Raji (cell line): ENCODE results near the gene UMODL1.

Source experiments
- POLR2A ChIP-seq: IDR thresholded peaks from 2 replicates; pipeline ENCODE4 v1.6.1; 2011; ENCODE audit warnings: low read depth, low read length, control low read depth; ENCODE audit not compliant: insufficient read depth

The UMODL1 gene

DNA sequence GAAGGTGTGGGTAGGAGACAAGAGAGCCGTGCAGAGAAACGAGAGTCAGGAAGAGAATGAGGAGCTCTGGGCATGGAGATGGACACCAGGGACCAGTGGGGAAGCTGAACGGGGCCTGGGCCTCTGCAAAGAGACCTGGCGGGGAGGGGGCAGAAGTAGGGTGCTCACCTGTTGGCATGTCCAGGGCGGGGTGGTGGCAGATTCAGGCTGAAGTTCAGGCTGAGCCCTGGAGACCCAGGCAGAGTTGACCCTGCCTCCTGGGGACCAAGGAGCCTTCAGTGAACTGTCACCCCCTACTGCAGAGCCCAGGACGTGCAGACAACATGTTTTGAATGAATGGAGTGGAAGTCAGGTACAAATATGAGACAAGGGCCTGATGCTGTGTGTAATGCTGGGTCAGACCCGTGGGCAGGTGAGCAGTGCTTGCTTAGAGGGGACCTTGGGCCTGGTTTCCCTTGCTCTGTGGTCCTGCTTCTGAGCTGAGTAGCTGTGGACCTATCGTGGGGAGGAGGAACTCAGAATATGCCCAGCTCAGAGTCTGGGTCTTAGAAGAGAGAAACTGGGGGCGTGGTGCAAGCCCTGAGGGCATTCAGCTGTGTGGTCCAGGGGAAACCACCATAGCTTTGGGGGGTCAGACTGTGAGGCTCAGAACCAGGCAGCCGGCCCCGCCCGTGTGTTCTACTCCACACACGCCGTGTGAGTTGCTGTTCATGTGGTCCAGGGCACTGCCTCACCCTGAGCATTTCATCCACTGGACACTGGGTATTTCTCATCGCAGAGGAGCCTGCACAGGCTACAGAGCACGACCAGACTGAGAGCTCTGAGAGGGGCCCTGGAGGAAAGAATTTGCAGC is 21.3 kb upstream of the UMODL1 start:
- no peak for TF ChIP-seq POLR2A

DNA sequence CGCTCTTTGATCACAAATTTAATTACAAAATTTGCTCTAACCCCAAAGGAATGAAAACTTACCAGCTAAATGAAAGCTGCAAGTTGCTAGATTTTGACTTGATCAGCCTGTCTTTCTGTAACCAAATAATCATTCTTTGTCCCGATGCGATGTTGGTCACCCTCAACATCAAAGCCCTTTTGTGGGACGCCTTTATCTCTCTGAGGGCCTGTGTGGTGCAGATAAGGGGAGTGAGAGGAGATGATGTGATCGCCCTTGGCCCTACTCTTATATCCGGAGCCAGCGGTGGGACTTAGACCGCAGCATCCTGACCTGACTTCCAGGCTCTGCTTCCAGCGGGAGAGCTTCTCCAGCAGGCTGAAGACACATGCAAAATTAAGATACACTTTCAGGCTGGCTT is 19.3 kb upstream of the UMODL1 start:
- TF ChIP-seq POLR2A, result no peak

DNA sequence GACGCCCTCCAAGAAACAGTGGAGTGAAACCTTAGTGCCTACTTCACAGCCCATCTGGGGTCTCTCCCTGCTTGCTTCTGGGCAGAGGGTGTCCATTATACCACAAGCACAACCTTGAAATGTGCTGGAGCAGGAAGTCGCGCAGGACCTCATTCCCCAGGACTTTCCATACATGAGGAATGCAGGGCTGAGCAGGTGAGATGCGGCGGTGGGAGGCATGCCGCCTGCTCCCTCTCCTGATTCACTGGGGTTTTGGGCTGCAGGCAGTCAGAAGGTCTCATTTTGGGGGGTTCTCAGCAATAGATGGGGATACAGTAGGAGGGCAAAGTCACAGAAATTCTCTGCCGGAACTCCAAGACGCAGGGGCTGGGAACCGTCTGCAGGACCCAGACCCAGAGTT is 15.7 kb upstream of the UMODL1 start:
- no peak for TF ChIP-seq POLR2A

DNA sequence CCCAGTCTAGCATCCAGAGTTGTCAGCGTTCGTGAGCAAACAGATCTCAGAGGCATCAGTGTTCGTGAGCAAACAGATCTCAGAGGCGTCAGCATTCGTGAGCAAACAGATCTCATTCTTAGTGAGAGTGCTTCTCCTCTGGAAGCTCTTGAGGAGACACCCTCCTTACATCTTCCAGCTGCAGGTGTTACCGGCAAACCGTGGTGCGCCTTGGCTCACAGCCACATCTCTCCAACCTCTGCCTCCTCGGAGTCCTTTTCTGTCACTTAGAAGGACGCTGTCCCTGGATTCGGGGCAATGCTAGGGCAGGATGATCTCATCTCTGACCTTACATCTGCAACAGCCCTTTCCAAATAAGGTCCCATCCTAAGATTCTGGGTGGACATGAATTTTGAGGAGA is 14.6 kb upstream of the UMODL1 start:
- TF ChIP-seq POLR2A, result no peak

DNA sequence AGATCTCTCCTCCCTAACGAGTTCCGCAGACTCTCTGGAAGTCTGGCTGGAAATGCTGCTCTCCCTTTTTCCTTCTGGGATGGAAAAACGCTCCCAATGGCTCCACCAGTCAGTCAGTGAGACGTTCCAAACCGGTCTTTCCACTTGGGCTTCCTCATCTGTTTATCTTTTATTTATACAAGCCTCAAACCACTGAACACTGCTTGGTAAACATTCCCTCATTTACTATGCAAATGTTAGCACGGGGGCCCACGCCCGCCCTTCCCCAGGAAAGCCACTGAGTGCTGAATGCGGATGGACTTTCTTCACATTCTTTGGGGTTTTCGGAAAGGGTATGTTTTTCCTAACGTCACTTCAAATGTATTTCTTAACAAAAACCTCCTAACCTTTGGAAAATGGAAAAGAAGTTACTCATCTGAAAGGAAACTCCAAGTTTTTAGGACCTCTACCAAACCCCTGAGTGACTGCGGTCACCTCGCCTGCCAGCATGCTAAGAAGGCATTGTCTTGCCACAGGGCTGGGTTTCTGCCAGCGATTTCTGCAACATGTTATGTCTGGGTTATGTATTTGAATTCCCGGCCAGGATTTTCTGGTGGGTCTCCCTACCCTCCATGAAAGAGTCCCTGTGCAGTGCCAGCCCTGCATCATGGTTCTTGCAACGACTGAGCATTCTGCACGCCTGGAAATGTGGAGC is 14.0 kb upstream of the UMODL1 start:
- no peak for TF ChIP-seq POLR2A

DNA sequence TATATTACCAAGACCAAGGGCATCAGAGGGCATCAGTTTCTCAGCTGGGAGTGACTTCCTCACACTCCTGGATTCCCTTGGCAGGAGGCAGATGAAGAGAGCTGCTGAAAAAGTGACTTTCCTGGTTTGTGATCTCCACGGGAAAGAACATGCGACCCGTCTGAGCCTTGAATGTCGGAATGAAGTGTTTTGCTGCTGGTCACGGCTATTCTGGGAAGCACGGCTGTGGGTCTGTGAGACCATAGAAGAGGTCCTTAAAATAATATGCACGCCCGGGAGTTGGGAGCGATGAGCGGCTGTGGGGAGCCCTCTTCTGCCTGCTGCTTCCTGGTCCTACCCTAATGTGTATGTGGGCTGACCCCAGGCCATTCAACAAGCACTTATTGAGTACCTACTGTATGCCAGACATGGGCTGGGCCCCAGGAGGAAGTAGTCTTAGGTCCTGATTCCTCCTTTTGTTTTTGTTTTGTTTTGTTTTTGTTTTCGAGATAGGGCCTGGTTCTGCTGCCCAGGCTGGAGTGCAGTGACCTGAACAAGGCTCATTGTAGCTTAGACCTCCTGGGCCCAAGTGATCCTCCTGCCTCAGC is 13.2 kb upstream of the UMODL1 start:
- TF ChIP-seq POLR2A, result no peak

DNA sequence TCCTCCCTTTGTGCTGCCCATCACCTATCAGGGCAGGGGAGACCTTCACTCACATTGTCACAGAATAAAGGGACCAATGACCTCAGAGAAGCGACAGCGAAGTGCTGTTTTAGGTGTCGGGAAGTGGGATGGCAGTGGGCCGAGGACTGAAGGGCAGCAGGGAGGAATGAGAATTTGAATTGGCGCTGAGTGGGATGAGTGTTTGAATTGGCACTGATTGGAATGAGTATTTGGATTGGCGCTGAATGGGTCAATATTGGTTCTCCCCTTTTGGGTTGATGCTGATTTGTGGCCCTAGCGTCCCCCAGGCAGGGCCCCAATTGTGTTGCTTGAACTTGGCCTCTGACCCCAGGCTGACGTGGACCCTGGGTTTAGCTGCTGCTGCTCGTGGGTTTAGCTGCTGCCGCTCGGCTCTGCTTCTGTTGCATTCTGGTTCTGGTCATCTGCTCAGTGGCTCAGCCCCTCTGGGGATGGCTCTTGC is 12.4 kb upstream of the UMODL1 start:
- no peak for TF ChIP-seq POLR2A

DNA sequence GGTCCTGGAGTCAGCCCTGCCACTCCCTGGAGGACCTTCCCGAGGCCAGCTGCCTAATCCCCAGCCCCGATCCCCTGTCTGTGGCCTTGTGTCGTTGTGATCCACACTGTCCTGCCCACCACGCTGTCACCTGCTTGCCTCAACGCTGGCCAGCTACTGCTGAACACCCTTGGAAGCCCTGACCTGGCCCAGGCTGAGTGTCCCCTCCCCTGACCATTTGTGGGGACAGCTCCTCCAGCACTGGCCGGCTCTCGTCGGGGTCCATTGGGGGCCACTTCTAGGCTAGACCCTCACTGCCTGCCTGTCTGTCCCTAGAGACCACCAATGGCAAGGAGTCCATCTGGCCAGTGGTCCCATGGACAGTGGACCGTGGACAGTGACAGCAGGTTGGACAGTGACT is 12.0 kb upstream of the UMODL1 start:
- no peak for TF ChIP-seq POLR2A

DNA sequence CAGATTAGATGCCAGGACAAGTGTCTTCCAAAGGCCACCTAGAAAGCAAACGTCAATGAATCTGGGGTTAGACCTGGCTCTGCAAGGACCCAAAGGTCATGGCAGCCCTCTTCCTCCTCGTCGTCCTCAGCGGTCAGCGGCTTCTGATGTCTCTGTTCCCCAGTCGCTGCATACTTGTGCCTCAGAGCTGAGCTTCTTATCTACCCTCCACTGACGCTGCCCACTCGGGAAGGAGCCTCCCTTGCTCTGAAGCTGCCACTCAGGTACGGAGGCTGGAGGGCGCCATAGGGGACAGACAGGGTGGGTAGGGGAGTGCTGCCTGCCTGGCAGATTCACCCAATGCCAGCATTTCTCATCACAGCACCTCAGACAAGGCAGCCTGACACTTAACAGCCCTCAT is 11.4 kb upstream of the UMODL1 start:
- no peak for TF ChIP-seq POLR2A

DNA sequence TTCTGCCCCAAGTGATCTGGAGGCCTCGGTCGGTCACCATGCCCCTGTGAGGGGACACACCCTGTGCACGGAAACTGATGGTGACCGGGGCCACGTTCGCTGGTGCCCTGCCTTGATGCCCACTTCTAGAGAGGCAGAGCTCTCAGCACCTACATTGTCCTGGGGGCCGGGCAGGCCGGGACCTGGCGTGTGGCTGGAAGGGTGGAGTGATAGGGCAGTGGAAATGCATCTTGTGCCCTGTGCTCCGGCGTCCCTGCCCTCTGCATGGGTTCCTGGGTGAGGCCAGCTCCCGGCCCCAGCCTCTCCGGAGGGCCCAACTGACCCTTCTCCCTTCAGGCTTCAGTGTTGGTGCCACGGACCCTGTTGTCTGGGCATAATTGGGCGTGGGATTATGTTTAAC is 11.0 kb upstream of the UMODL1 start:
- no peak for TF ChIP-seq POLR2A

DNA sequence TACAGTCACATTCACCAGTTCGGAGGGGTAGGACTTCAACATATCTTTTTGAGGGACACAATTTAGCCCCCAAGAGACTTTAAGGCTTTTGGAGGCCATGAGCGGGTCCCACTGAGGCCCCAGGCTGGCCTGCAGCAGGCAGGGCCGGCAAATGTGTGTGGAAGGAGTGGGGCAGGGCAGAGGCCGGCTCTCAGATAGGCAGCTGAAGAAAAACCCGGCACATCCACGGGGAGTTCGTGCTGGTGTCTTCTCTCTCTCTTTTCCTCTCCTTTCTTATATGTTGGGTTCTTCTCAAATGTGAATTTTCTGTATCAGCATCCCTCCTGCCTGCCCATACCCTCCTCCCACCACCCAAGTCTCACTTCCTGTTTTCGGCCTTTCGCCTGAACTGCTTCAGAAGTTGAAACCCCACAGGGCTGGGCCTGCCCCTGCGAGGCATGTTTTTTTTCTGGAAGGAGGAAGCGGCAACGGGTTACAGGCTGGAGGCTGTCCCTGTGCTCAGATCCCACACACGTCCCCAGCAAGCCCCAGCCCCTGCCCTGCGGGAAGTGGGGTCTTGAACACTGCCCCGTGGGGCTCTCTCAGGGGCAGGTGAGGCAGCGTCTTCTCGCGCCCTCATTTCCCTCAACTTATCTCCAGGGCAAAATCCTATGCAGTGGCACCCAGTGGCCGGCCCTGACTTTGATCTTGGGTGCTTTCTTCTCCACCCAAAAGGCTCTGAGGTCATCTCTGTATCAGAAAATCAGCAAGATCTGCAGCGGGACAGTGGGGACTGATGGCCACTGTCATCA is 9.7 kb upstream of the UMODL1 start:
- TF ChIP-seq POLR2A, result peak; percentile 48; the same call in 1 of the 2 replicates

DNA sequence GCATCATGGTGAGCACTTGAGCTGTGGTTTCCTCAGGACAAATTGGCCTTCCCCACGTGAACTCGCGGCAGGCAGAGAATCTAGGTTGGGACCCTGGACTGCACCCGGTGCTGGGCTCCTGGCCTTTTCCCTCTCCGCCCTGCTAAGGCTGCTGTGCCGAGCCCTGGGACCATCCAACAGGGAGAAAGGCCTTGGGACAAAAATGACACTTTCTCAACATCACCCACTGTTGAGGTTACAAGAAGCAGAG is 9.2 kb upstream of the UMODL1 start:
- TF ChIP-seq POLR2A, result no peak

DNA sequence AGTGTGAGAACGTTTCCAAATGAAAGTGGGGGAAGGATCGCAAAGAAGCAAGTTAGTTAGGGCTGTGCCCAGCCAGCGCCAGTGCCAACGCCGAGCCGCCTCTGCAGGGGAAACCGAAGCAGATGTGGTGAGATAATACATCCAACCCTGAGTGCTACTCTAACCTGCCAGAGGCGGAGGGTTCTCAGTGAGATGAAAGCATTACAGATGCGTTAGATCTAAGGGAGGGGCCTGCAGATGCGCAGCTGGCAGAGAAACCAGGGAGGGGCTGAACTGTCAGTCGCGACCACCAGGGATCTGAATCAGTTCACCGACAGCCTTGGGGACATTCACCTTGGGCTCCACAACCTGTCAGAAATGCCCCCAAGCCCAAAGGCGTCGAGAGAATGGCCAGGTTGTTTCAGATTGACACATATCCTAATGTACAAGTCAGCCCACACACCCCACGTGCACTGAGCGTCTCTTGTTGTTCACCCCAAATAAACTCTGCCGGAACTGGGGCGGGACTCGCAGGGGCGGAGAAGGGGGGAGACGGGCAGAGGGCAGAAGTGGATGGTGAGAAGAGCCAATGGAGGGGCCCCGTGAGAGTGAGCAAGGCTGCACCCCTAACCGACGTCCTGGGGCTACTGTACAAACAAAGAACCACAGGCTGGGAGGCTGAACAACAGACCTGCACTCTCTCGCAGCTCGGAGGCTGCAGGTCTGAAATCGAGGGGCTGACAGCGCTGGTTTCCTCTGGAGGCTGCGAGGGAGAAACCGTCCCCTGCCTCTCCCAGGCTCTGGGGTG is 8.7 kb upstream of the UMODL1 start:
- peak; percentile 71 for TF ChIP-seq POLR2A

DNA sequence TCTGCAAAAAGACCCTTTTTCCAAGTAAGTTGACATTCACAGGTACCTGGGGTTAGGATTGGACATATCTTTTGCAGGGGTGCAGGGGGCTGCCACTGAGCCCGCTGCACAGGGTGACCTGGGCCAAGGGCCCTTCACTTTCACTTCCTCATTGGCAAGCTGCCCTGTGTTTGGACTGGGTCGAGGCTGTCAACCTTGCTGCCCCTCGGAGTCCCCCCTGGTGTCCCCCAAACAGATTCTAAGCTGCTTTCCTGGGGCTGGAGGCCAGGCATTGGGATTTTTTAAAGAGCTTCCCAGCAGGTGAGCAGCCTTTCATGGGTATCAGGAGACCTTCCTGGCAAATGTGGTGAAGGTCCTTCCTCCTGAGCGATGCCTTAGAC is 7.9 kb upstream of the UMODL1 start:
- no peak; the same call in 1 of the 2 replicates for TF ChIP-seq POLR2A
